Measurements from ENCODE around the gene ITPA. TPM values are rescaled to one million over a fixed set of nuclear protein-coding genes. Genes with fewer than 3 reads are reported as not detected.

The ITPA gene
- total and polyA plus RNA-seq, 2 donors (not counting 3 experiments of a cell fraction or from before 2014, with no cell fraction given) = 43.2 to 65.0 TPM

- no peak for FAIRE-seq
- dilution Hi-C loops (cut with MboI; ENCODE audit: extremely low pct_ligation_motif_present, low sequenced_read_pairs) = no loop called here
- no peak for DNase-seq (ENCODE audit: low read depth, low spot score)
- H3K27ac ChIP-seq (ENCODE audit: insufficient read depth, low read depth, low read length) = no peak overlapping the region
- H3K36me3 ChIP-seq (ENCODE audit: control insufficient read depth in 2 of 2, extremely low read depth in 1 of 2, insufficient read depth in 2 of 2, low read length in 2 of 2) = no peaks in the 10 kb centered on the region
- intact Hi-C loops (cut with micrococcal nuclease) = no loop called here
- TF ChIP-seq EZH2 (IDR thresholded peaks at IDR 0.05; ENCODE audit: borderline replicate concordance, low read depth, low read length, severe bottlenecking) = no peak
- TF ChIP-seq CTCF (IDR thresholded peaks at IDR 0.05; ENCODE audit: extremely low read depth in 1 of 2, insufficient read depth in 1 of 2, low read depth in 1 of 2, low read length in 2 of 2) = no peak
- no peak for TF ChIP-seq POLR2A (IDR thresholded peaks at IDR 0.05; ENCODE audit: low read depth, low read length)
- TF ChIP-seq MYC (IDR thresholded peaks at IDR 0.05; ENCODE audit: low read depth, low read length) = no peak
- no peak overlapping the region for H3K9ac ChIP-seq (replicated peaks; ENCODE audit: extremely low read depth, insufficient read depth, low read length)
- H3K27me3 ChIP-seq (ENCODE audit: control insufficient read depth in 2 of 2, insufficient read depth in 2 of 2, low read length in 2 of 2) = no peaks in the 10 kb centered on the region
- POLR2A ChIA-PET = interaction anchor here (1.1 kb wide), 1 partner anchor 12 kb away, joined by 3 read pairs; no protein-coding TSS in a partner anchor
- peaks cover 39% of the 10 kb centered on the region for H3K79me2 ChIP-seq (ENCODE audit: control insufficient read depth, insufficient read depth, low read length)
- H3K4me3 ChIP-seq (replicated peaks in 1 of 3; ENCODE audit: insufficient read depth in 1 of 3, low read depth in 1 of 3, low read length in 3 of 3) = peak overlapping the region in 2 of 3 experiments; percentile 86 to 99
- peaks cover 14% of the 10 kb centered on the region for H3K4me1 ChIP-seq (ENCODE audit: control insufficient read depth, extremely low read depth, insufficient read depth, low read length)
- H2AFZ ChIP-seq (ENCODE audit: low read depth, low read length) = no peak overlapping the region
- no TSS peak for BruUV-seq (replicated peaks)
- H3K9me3 ChIP-seq (replicated peaks; ENCODE audit: control insufficient read depth, insufficient read depth, low read length) = no peaks in the 10 kb centered on the region
- CTCF ChIA-PET = interaction anchor here (1.0 to 2.0 kb wide), 3 partner anchors 12 to 107 kb away, joined by 3 to 7 read pairs (median 4); no protein-coding TSS in a partner anchor
- H4K20me1 ChIP-seq (replicated peaks; ENCODE audit: control insufficient read depth, extremely low read depth, insufficient read depth, low read length) = no peaks in the 10 kb centered on the region
- no peaks in the 10 kb centered on the region for H3K9me1 ChIP-seq (replicated peaks; ENCODE audit: control insufficient read depth, extremely low read depth, insufficient read depth, low read length)
- H3K4me2 ChIP-seq (ENCODE audit: insufficient read depth, low read length) = peak overlapping the region; percentile 27
These were observed 48.9 kb upstream of the ITPA start for GRCh38 chr20:3160418-3160817.

- no TSS peak for BruUV-seq (replicated peaks)
- ChIA-PET CTCF (interaction anchor here (0.6 kb wide), 1 partner anchor 57 kb away, joined by 3 read pairs; no protein-coding TSS in a partner anchor), POLR2A (no interaction called here)
- Histone ChIP-seq H3K36me3 (ENCODE audit: control insufficient read depth in 2 of 2, extremely low read depth in 1 of 2, insufficient read depth in 2 of 2, low read length in 2 of 2) (no peaks in the 10 kb centered on the region), H3K79me2 (ENCODE audit: control insufficient read depth, insufficient read depth, low read length) (peaks cover 32% of the 10 kb centered on the region), H3K9ac (replicated peaks; ENCODE audit: extremely low read depth, insufficient read depth, low read length) (no peak overlapping the region), H3K9me1 (replicated peaks; ENCODE audit: control insufficient read depth, extremely low read depth, insufficient read depth, low read length) (no peaks in the 10 kb centered on the region), H3K4me1 (ENCODE audit: control insufficient read depth, extremely low read depth, insufficient read depth, low read length) (peaks cover 14% of the 10 kb centered on the region), H4K20me1 (replicated peaks; ENCODE audit: control insufficient read depth, extremely low read depth, insufficient read depth, low read length) (no peaks in the 10 kb centered on the region), H3K9me3 (replicated peaks; ENCODE audit: control insufficient read depth, insufficient read depth, low read length) (no peaks in the 10 kb centered on the region), H3K4me2 (ENCODE audit: insufficient read depth, low read length) (no peak overlapping the region), H3K27me3 (ENCODE audit: control insufficient read depth in 2 of 2, insufficient read depth in 2 of 2, low read length in 2 of 2) (no peaks in the 10 kb centered on the region), H2AFZ (ENCODE audit: low read depth, low read length) (no peak overlapping the region), H3K4me3 (replicated peaks in 1 of 3; ENCODE audit: insufficient read depth in 1 of 3, low read depth in 1 of 3, low read length in 3 of 3) (no peak overlapping the region), H3K27ac (ENCODE audit: insufficient read depth, low read depth, low read length) (no peak overlapping the region)
- intact Hi-C loops (cut with micrococcal nuclease) (no loop called here), dilution Hi-C loops (cut with MboI; ENCODE audit: extremely low pct_ligation_motif_present, low sequenced_read_pairs) (no loop called here)
- FAIRE-seq (no peak), DNase-seq (ENCODE audit: low read depth, low spot score) (no peak)
- no peak for TF ChIP-seq POLR2A (IDR thresholded peaks at IDR 0.05; ENCODE audit: low read depth, low read length)
- TF ChIP-seq FOS (IDR thresholded peaks at IDR 0.05; ENCODE audit: borderline replicate concordance, insufficient read depth, low read length) = no peak
- TF ChIP-seq CTCF (IDR thresholded peaks at IDR 0.05; ENCODE audit: extremely low read depth in 1 of 2, insufficient read depth in 1 of 2, low read depth in 1 of 2, low read length in 2 of 2) = no peak
- TF ChIP-seq EZH2 (IDR thresholded peaks at IDR 0.05; ENCODE audit: borderline replicate concordance, low read depth, low read length, severe bottlenecking) = no peak
- TF ChIP-seq JUN (IDR thresholded peaks at IDR 0.05; ENCODE audit: borderline replicate concordance, insufficient read depth, insufficient read length, low read depth) = no peak
- no peak for TF ChIP-seq GATA2 (IDR thresholded peaks at IDR 0.05; ENCODE audit: insufficient read depth, insufficient read length, low read depth, low read length)
- TF ChIP-seq POLR2AphosphoS5 (IDR thresholded peaks at IDR 0.05; ENCODE audit: insufficient read depth, low read depth, low read length) = no peak
- no peak for TF ChIP-seq MYC (IDR thresholded peaks at IDR 0.05; ENCODE audit: low read depth, low read length)
- no peak for TF ChIP-seq MAX (IDR thresholded peaks at IDR 0.05; ENCODE audit: insufficient read depth, insufficient read length)
These were observed 47.8 kb upstream of the ITPA start for GRCh38 chr20:3161316-3162079.
